HG02763 (cell line): ENCODE measurements around the gene ESYT2.
"Not testable (repeated sequence)": the region's sequence is repeated elsewhere in the genome, so short reads cannot be mapped to it uniquely, and the experiment has no call there.

Source experiments
- ATAC-seq: cut with Tn5 transposase; IDR thresholded peaks from one replicate; pipeline ENCODE4 v1.9.1; 2021; ENCODE audit warnings: mild to moderate bottlenecking, moderate library complexity; ENCODE audit not compliant: unreplicated experiment

Gene ESYT2, protein sequence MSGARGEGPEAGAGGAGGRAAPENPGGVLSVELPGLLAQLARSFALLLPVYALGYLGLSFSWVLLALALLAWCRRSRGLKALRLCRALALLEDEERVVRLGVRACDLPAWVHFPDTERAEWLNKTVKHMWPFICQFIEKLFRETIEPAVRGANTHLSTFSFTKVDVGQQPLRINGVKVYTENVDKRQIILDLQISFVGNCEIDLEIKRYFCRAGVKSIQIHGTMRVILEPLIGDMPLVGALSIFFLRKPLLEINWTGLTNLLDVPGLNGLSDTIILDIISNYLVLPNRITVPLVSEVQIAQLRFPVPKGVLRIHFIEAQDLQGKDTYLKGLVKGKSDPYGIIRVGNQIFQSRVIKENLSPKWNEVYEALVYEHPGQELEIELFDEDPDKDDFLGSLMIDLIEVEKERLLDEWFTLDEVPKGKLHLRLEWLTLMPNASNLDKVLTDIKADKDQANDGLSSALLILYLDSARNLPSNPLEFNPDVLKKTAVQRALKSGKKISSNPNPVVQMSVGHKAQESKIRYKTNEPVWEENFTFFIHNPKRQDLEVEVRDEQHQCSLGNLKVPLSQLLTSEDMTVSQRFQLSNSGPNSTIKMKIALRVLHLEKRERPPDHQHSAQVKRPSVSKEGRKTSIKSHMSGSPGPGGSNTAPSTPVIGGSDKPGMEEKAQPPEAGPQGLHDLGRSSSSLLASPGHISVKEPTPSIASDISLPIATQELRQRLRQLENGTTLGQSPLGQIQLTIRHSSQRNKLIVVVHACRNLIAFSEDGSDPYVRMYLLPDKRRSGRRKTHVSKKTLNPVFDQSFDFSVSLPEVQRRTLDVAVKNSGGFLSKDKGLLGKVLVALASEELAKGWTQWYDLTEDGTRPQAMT

DNA sequence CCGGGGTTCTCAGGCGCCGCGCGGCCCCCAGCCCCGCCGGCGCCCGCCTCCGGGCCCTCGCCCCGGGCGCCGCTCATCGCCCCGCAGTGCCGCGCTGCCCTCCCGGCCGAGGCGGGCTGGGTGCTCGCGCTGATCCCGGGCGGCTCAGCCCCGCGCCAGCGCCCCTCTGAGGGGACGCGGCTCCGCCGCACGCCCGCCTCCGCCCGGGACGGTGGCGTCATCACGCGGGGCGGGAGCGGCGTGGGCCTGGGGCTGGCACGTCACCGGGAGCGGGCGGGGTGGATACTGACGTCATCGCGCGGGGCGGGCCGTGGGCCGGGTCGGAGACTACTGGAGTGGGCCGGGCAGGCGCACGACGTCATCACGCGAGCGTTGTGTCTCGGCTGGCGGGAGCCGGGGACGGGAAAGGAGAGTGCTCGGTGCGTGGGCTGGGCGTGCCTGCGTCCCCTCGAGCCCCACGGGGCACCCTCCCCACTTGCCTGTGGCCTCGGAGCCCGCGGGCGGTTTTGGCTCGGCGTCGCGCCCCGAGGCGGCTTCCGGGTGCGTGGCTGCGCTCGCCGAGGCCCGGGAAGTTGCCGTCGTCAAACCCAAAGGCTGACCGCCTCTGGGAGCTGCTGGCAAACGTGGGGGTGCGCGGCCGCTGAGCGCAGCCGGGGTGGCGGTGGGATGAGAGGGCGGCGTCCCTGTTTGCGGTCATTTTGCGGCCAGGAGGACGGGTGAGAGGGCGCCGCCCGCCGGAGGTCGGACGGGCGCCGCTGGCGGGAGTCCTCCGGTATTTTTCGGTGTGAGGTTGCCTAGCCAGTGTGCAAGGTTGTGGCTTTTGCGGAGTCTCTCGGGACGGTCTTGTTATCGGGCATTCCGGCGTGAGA, at the start of gene ESYT2:
Gene ESYT2 (minus strand): TSS at position 168 of the 869 bp plus-strand sequence. CDS start 91 bp downstream, at position 77.
- ATAC-seq: peak; percentile 86

- ATAC-seq: not testable (repeated sequence)
These were observed 49.1 kb upstream of the ESYT2 start for GRCh38 chr7:158878151-158879079.

GRCh38 chr7:158876984-158877383, 47.7 kb upstream of the ESYT2 start:
- ATAC-seq: no peak

DNA sequence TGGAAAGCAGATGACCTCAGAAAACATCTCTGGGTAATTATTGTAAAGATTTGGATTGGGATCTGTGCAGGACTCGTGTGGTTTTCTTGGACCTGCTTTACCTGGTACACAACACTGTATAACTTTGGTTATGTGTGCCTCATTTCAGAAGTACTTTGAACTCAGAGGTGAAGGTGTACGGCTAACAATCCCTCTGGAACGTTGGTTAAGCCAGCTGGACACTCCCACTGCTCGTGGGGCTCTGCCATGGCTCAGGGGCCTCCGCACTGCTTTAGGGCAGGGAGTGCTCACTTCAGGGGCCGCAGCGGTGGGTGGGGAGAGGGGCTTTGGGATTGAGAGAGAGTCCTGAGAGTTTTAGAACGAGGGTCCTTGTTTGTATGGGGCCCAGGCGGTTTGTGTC, 40.6 kb upstream of the ESYT2 start:
- ATAC-seq: no peak

DNA sequence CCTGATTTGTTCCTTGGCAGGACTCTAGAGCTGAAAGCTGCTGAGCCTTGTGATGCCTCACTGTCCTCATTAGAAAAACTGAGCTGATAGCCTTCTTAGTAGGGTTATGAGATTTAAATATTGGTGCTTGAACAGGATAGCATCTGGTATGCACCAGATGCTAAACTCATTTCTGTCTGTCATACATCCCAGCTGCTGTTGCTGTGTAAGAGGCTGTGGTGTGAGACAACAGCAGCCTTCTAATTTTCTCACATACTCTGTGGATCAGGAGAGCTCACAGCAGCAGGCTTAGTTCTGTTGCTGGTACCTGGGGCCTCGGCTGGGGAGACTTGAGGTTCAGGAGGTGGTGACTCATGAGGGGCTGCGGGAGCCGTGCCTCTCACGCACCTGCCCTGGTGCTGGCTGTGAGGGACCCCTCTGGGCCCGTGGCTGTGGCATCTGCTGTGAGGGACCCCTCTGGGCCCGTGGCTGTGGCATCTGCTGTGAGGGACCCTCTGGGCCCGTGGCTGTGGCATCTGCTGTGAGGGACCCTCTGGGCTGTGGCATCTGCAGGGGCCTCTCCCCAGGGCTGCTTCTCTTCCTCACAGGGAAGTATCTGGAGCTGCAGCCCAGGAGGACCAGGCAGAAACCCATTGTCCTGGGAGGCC, 39.6 kb upstream of the ESYT2 start:
- ATAC-seq: no peak

- ATAC-seq: no peak
These were observed 38.1 kb upstream of the ESYT2 start for GRCh38 chr7:158867214-158867984.

GRCh38 chr7:158865977-158866376, 36.7 kb upstream of the ESYT2 start:
- ATAC-seq: no peak

DNA sequence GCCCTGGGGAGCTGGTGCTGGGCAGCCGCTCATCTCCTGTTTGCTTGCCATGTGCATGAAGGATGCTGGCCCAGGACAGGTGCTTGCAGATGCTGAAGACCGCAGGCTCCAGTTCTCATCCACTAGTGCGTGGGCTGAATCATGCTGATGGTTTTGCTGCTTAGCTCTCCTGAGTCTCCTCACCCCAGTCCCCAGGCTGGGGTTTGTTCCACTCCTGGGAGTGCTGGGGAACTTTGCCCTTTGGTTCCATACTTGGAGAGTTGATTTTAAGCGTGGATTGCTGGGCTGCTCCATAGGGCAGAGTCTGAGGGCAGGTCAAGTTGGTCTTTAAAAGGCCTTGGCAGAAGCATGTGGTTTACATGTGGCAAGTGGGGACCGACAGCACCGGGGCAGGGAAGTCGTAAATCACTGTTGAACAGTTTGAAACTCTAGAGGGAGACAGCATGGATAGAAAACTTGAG, 36.2 kb upstream of the ESYT2 start:
- ATAC-seq: no peak

DNA sequence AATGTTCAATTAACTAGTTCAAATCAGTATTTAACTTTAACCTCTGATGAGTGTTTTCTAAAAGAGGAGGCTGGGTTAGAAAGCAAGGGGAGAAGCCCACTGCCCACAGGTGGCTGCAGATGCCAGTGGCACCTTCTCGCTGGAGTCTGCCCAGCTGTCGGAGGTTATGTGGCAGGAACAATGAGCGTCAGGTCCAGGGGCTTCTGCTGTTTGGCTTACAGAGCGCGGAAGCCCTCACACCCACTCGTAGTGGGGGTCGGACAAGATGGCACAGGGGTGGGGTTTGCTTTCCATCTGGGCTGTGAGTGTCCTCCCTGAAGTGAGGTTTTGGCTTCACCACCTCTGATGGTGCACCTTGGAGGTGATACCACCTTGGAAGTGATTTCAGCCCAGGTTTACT, 35.5 kb upstream of the ESYT2 start:
- ATAC-seq: no peak

- no peak for ATAC-seq
These were observed 35.2 kb upstream of the ESYT2 start for GRCh38 chr7:158864507-158864820.

- no peak for ATAC-seq
These were observed 34.5 kb upstream of the ESYT2 start for GRCh38 chr7:158863611-158864506.

DNA sequence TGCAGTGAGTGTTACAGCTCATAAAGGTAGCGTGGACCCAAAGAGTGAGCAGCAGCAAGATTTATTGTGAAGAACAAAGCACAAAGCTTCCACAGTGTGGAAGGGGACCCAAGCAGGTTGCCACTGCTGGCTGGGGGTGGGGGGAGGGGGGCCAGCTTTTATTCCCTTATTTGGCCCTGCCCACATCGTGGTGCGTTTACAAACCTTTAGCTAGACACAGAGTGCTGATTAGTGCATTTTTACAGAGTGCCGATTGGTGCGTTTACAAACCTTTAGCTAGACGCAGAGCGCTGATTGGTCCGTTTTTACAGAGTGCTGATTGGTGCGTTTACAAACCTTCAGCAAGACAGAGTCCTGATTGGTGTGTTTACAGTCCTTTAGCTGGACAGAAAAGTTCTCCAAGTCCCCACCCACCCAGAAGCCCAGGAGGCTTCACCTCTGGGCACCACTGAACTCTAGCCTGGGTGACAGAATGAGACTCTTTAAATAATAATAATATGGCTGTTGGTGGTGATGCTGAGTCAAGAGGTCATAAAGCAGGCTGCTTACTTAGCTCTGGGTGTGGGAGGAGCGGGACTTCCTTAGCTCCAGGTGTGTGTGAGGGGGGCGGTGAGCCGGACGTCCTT, 33.8 kb upstream of the ESYT2 start:
- ATAC-seq: not testable (repeated sequence)

DNA sequence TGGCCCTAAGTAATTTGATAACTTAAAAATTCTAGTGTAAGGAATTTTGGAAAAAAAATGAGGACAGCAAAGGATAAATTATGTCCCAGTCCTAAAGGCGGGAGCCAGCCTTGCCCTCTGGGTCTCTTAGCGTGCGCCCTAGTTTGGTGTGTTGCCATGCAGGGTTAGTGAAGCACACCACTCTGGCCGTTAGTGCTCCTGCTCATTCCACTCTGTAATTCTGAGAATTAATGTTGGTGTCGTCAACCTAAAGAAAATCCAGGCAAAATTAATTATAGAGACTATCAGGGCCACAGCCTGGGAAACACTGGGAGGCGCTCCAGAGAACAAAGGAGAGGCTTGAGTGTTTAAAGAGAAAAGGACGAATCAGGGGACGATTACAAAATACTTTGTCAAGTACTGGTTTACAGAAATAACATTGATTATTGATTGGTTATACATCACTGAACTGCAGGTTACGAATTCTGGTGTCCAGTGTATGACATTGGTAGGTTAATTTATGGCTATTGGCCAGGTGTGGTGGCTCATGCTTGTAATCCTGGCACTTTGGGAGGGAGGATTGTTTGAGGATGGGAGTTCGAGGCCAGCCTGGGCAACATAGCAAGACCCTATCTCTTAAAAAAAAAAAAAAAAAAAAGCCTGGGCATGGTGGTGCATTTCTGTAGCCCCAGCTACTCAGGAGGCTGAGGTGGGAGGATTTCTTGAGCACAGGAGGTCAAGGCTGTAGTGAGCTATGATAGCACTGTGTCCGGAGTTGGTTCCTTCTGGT, 32.8 kb upstream of the ESYT2 start:
- ATAC-seq: no peak

DNA sequence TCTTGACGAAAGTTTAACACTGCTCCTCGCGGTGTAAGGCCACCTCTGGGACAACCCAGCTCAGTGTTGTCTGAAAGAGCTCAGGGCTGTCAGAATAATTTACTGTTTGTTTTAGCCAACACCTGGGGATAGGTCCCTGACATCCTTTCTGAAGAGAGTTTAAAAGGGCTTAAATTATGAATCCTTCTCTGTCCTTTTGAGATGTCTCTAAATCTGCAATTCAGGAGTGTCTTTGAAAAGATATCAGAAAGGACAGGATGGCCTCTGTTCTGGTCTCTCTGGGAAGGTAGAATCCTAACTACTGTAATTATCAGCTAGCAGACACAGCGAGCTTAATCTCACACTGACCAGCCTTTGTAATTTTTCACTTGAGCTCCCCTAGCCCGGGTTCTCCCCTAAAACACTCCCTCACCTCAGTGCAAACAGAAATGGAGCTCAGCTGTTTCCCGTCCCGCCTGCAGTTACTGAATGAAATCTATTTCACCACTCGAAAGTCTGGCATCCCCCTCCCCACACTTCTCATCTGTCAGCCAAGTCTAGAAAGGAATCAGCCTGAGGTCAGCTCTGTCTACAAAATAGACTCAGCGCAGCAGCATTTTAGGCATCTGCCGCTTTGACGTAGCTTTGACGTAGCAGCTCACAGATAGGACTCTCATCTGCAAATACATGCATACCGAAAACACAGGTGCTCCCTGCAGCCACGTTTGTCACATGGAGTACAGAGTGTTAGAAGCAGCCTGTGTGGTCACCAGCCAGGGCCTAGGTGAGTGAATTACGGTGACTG, 31.9 kb upstream of the ESYT2 start:
- no peak for ATAC-seq

DNA sequence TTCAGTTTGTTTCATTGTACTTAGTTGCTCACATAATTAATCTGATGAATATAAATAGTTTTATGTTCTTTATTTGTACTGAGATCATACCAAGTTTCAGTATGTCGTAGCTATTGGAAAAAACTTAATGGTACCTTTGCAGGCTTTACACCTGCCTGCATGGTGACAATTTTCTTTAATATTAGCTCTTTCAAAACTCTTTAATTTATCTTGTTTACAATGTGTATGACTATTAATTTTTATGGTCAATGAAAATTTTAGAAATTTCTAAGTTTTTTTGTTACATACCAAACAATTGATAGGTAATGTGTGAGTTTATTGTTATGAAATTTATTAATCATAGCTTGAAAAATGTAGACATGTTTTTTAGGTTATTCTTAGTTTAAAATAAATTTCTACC, 31.1 kb upstream of the ESYT2 start:
- no peak for ATAC-seq
